Lung (tissue), 12 donors: ENCODE data around the gene CD82. TPM values are rescaled to one million over a fixed set of nuclear protein-coding genes. Genes with fewer than 3 reads are reported as not detected.

Experiments
- ATAC-seq: fragments of 200-7000 bp; cut with Tn5 transposase; one replicate; pipeline ENCODE4 v1.9.1; 2020; ENCODE audit warnings: moderate number of reproducible peaks; ENCODE audit not compliant: insufficient read depth, low FRiP score
- DNase-seq, 3 donors: peaks; one replicate each; pipeline ENCODE4 v3.0.0-alpha.2; 2013 to 2017
- H3K27ac ChIP-seq, 2 donors: one replicate each; pipeline ENCODE4 v1.5.1; 2013; ENCODE audit warnings: mild to moderate bottlenecking in 2 of 2, moderate library complexity in 2 of 2, control low read depth in 1 of 2, inconsistent platforms in 1 of 2, low read depth in 1 of 2, low read length in 1 of 2
- H3K27me3 ChIP-seq, 3 donors: one replicate each; pipeline ENCODE4 v1.5.1; 2013; ENCODE audit warnings: low read length in 2 of 3; ENCODE audit not compliant: control insufficient read depth in 3 of 3, insufficient read depth in 3 of 3
- H3K36me3 ChIP-seq, 4 donors: one replicate each; pipeline ENCODE4 v1.5.1; 2013; ENCODE audit warnings: low read length in 4 of 4, mild to moderate bottlenecking in 1 of 4, moderate library complexity in 1 of 4; ENCODE audit not compliant: control insufficient read depth in 4 of 4, insufficient read depth in 4 of 4
- H3K4me1 ChIP-seq, 5 donors: one replicate each; pipeline ENCODE4 v1.5.1; 2013; ENCODE audit warnings: low read length in 5 of 5, mild to moderate bottlenecking in 2 of 5, moderate library complexity in 1 of 5; ENCODE audit not compliant: control insufficient read depth in 5 of 5, insufficient read depth in 5 of 5
- H3K4me3 ChIP-seq: one replicate; pipeline ENCODE4 v1.5.1; 2013; ENCODE audit warnings: mild to moderate bottlenecking, control low read depth, moderate library complexity
- H3K9ac ChIP-seq, 2 donors: one replicate each; pipeline ENCODE4 v1.5.1; 2013; ENCODE audit warnings: low read length in 2 of 2, control low read depth in 1 of 2; ENCODE audit not compliant: insufficient read depth in 1 of 2
- H3K9me3 ChIP-seq, 4 donors: one replicate each; pipeline ENCODE4 v1.5.1; 2013; ENCODE audit warnings: low read length in 3 of 4, mild to moderate bottlenecking in 1 of 4, moderate library complexity in 1 of 4; ENCODE audit not compliant: control insufficient read depth in 4 of 4, insufficient read depth in 3 of 4
- WGBS, 2 donors: extraction: QIAGEN DNeasy Blood & Tissue Kit; methylation state at CpG; one replicate each; pipeline ENCODE4 v1.1.7; 2013; 5-methylcytosine and 5-hydroxymethylcytosine counted together
- polyA plus RNA-seq, 2 donors: library from polyadenylated mRNA; stranded (reverse); fragments of 200-250 nt; gene quantifications; one replicate each; pipeline ENCODE4 v1.2.1, GENCODE V29; 2013
- total RNA-seq, 2 donors: library from RNA; depleted of rRNA in 1 of 2; stranded (reverse); fragments of >200 nt in 1 of 2; gene quantifications; one replicate each; pipeline ENCODE4 v1.2.1, GENCODE V29; 2014 to 2021
- TF ChIP-seq, protein P1 (sequence below): IDR thresholded peaks from 2 replicates; pipeline ENCODE4 v1.5.1; 2012; ENCODE audit warnings: mild to moderate bottlenecking; ENCODE audit errors: control extremely low read depth, extremely low read depth
- donor health status: control.
- donor health status: control.
- donor health status: Bipolar disorder and iron deficiency.
- donor health status: healthy.
- donor health status: DM: yes; HTN: yes; CAD: no.

CD82 gene
- total and polyA plus RNA-seq, 4 donors, result 63.3 to 237 (median 190) TPM

DNA sequence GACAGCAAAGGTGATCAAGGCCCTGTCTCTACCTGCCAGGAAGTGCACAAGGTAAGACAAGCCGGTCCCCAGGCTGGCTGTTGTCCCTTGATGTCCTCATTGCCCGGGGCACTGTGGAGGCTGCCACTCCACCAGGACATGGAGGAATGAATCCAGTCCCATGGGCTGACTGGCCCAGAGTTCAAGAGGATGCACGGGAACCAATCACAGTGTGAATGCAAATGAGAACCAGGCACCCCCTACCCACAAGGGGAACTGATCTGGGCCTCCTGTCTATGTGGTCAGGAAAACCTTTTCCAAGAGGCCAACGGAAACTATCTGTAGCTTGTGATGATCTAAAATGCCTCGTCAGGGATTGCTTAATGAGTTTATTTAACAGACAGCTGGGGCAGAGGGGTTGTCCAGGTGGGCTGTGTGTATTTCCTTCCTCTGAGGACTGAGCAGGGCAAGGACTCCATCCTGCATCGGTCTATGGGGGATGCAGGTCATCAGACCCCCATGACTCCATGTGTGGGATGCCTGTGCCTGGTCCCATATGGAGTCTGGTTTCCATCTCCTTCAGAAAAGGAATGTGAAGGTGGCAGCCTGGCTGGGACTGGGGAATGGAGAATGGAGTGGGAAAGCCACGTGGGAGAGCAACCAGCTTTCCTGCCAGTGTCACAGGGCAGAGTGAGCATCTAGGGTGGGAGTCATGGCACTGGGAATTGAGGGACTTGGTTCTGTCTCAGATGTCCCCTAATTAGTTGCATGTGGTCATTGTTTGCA is 60.5 kb downstream of the CD82 start:
- DNase-seq, result peak in 1 of 3 donors; percentile 50
- H3K27ac ChIP-seq, result no peak overlapping the region
- 35 to 63% methylated on average over 7 of the region's 7 CpGs for WGBS, 2 donors
- no peak overlapping the region for H3K9ac ChIP-seq
- TF ChIP-seq, protein P1, sequence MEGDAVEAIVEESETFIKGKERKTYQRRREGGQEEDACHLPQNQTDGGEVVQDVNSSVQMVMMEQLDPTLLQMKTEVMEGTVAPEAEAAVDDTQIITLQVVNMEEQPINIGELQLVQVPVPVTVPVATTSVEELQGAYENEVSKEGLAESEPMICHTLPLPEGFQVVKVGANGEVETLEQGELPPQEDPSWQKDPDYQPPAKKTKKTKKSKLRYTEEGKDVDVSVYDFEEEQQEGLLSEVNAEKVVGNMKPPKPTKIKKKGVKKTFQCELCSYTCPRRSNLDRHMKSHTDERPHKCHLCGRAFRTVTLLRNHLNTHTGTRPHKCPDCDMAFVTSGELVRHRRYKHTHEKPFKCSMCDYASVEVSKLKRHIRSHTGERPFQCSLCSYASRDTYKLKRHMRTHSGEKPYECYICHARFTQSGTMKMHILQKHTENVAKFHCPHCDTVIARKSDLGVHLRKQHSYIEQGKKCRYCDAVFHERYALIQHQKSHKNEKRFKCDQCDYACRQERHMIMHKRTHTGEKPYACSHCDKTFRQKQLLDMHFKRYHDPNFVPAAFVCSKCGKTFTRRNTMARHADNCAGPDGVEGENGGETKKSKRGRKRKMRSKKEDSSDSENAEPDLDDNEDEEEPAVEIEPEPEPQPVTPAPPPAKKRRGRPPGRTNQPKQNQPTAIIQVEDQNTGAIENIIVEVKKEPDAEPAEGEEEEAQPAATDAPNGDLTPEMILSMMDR, result no peak
- no peak overlapping the region for H3K4me3 ChIP-seq
- H3K36me3 ChIP-seq, result no peaks in the 10 kb centered on the region
- no peaks in the 10 kb centered on the region for H3K27me3 ChIP-seq
- H3K4me1 ChIP-seq, result peaks cover 3 to 28% (median 16%) of the 10 kb centered on the region in 5 donors
- ATAC-seq, result no peak
- peaks cover 0 to 3% (median 0%) of the 10 kb centered on the region in 4 donors for H3K9me3 ChIP-seq

DNA sequence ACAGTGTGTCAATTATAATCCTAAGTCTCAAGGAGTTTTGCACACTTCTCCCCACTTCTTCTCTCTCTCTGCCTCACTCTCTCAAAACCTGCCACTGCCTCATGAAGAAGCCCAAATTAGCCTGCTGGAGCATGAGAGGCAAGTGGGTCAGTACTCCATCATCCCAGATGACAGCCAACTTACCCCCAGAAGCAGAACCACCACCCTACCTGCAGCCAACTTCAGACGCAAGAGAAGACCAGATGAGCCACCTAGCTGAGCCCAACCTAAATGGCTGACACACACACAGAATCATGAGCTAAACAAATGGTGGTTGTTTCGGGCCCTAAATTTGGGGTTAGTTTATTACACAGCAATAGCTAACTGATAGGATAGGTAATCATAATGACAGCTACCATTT is 61.2 kb downstream of the CD82 start:
- TF ChIP-seq, protein P1, result no peak
- no peak overlapping the region for H3K27ac ChIP-seq
- peaks cover 4 to 22% (median 16%) of the 10 kb centered on the region in 5 donors for H3K4me1 ChIP-seq

DNA sequence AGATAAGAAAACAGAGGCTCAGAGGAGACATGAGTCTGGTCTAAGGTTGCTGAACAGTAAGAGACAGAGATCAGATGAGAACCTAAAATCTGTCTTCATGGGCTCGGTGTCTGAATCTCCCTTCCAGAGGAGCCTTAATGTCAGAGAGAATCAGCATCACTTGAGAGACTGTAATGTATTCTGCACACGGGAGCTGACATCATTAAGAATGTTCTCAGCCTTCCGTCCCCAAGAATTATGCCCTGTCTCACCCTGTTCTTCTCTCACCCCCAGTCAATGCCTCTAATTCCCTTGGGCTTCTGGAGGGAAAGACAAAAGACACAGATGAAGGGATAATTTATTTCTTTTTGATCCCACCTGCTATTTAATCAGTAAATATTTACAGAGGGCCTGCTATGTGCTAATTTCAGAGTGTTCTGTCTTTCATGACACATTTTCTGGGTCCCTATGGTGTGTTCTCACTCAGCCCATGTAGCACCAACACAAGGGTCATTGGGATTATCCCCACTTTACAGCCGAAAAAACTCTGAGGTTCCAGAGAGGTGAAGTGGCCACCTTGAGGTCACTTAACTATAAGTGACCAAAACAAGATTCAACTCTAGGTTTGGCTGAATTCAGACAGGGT is 61.8 kb downstream of the CD82 start:
- Histone ChIP-seq H3K4me3 (no peak overlapping the region), H3K9me3 (peaks cover 0 to 3% (median 0%) of the 10 kb centered on the region in 4 donors), H3K27me3 (no peaks in the 10 kb centered on the region), H3K36me3 (no peaks in the 10 kb centered on the region), H3K4me1 (peaks cover 5 to 25% (median 16%) of the 10 kb centered on the region in 5 donors), H3K9ac (no peak overlapping the region), H3K27ac (peak overlapping the region; percentile 5 to 53)
- 71% methylated on average over 4 of the region's 4 CpGs for WGBS, 2 donors
- DNase-seq (no peak), ATAC-seq (no peak)
- TF ChIP-seq, protein P1, result no peak

More for the DNA sequence above, 61.2 kb downstream of the CD82 start:
- no peak overlapping the region for H3K4me3 ChIP-seq
- no peaks in the 10 kb centered on the region for H3K36me3 ChIP-seq
- DNase-seq (no peak), ATAC-seq (no peak)
- WGBS, 2 donors, result 94 to 98% methylated on average over 2 of the region's 2 CpGs
- H3K9me3 ChIP-seq, result peaks cover 0 to 3% (median 0%) of the 10 kb centered on the region in 4 donors
- H3K27me3 ChIP-seq, result no peaks in the 10 kb centered on the region
- H3K9ac ChIP-seq, result no peak overlapping the region
